HT1080 (cell line): ENCODE data around the gene MCCC2. TPM values are rescaled to one million over a fixed set of nuclear protein-coding genes. Genes with fewer than 3 reads are reported as not detected.
A peak's percentile ranks its signal among the peaks of the same experiment; 100 is the strongest.
"Not testable (repeated sequence)": the region's sequence is repeated elsewhere in the genome, so short reads cannot be mapped to it uniquely, and the experiment has no call there.

Experiments used
- DNase-seq: peaks from one replicate; pipeline ENCODE4 v3.0.0-alpha.2; 2015; ENCODE audit warnings: low read depth
- total RNA-seq: library from RNA; depleted of rRNA; stranded (reverse); fragments of >200 nt; shearing (Covaris generic); gene quantifications from 2 replicates; pipeline ENCODE4 v1.2.3, GENCODE V29; 2014

The MCCC2 gene
- total RNA-seq, 1 experiment from 2014 or later: 50.3 TPM

GRCh38 chr5:71596169-71596568, 9.0 kb downstream of the MCCC2 start:
- no peak for DNase-seq

GRCh38 chr5:71597001-71597400, 9.9 kb downstream of the MCCC2 start:
- DNase-seq: no peak

GRCh38 chr5:71600783-71601182, 13.6 kb downstream of the MCCC2 start:
- DNase-seq: no peak

GRCh38 chr5:71601222-71602026, 14.3 kb downstream of the MCCC2 start:
- peak; percentile 99 for DNase-seq

GRCh38 chr5:71609916-71610315, 22.8 kb downstream of the MCCC2 start:
- not testable (repeated sequence) for DNase-seq

- DNase-seq: no peak
Observed at GRCh38 chr5:71615809-71616208, 28.7 kb downstream of the MCCC2 start.

- DNase-seq: no peak
Observed at GRCh38 chr5:71620630-71621029, 33.5 kb downstream of the MCCC2 start.

- no peak for DNase-seq
Observed at GRCh38 chr5:71621268-71621667, 34.1 kb downstream of the MCCC2 start.

- no peak for DNase-seq
Observed at GRCh38 chr5:71621741-71622140, 34.6 kb downstream of the MCCC2 start.

GRCh38 chr5:71623221-71623794, 36.2 kb downstream of the MCCC2 start:
- no peak for DNase-seq

- no peak for DNase-seq
Observed at GRCh38 chr5:71629950-71630349, 42.8 kb downstream of the MCCC2 start.

- no peak for DNase-seq
Observed at GRCh38 chr5:71631070-71631469, 43.9 kb downstream of the MCCC2 start.

GRCh38 chr5:71632168-71632567, 45.0 kb downstream of the MCCC2 start:
- no peak for DNase-seq

- DNase-seq: no peak
Observed at GRCh38 chr5:71633255-71634155, 46.4 kb downstream of the MCCC2 start.

GRCh38 chr5:71637133-71637532, 50.0 kb downstream of the MCCC2 start:
- no peak for DNase-seq

GRCh38 chr5:71640408-71640807, 53.3 kb downstream of the MCCC2 start:
- no peak for DNase-seq

- no peak for DNase-seq
Observed at GRCh38 chr5:71645030-71645429, 57.9 kb downstream of the MCCC2 start.

- DNase-seq: not testable (repeated sequence)
Observed at GRCh38 chr5:71650940-71651339, 63.8 kb downstream of the MCCC2 start.

GRCh38 chr5:71651579-71651978, 64.4 kb downstream of the MCCC2 start:
- no peak for DNase-seq

- DNase-seq: no peak
Observed at GRCh38 chr5:71652349-71652748, 65.2 kb downstream of the MCCC2 start.

GRCh38 chr5:71652803-71653543, 65.8 kb downstream of the MCCC2 start:
- no peak for DNase-seq
